Brain microvascular endothelial cell (primary cell): ENCODE data around the gene GFRA4.

Experiments
- DNase-seq: peaks from one replicate; pipeline ENCODE4 v3.0.0-alpha.2; 2020
- H3K27ac ChIP-seq: fragments of 250-450 bp; sonication (Bioruptor Pico); 2 replicates; pipeline ENCODE4 v1.5.1; 2020; ENCODE audit warnings: mild to moderate bottlenecking, moderate library complexity
- H3K27me3 ChIP-seq: fragments of 250-450 bp; sonication (Bioruptor Pico); replicated peaks from 2 replicates; pipeline ENCODE4 v1.5.1; 2020; ENCODE audit warnings: mild to moderate bottlenecking
- H3K36me3 ChIP-seq: fragments of 250-450 bp; sonication (Bioruptor Pico); replicated peaks from 2 replicates; pipeline ENCODE4 v1.5.1; 2020; ENCODE audit warnings: mild to moderate bottlenecking
- H3K4me3 ChIP-seq: 2 replicates; pipeline ENCODE4 v1.5.1; 2011; ENCODE audit warnings: low read depth, mild to moderate bottlenecking, control low read depth, low read length, moderate library complexity
- in situ Hi-C: cut with HindIII; loops from 2 replicates; pipeline ENCODE4 v1.10.0; 2017; ENCODE audit warnings: low sequenced_read_pairs, low pct_ligation_motif_present
- TF ChIP-seq, protein P1 (sequence below): IDR thresholded peaks from 2 replicates; pipeline ENCODE4 v1.5.1; 2011; ENCODE audit warnings: low read depth, mild to moderate bottlenecking, moderate library complexity, low read length, control low read depth, inconsistent platforms; ENCODE audit errors: missing control alignments

Gene GFRA4

DNA sequence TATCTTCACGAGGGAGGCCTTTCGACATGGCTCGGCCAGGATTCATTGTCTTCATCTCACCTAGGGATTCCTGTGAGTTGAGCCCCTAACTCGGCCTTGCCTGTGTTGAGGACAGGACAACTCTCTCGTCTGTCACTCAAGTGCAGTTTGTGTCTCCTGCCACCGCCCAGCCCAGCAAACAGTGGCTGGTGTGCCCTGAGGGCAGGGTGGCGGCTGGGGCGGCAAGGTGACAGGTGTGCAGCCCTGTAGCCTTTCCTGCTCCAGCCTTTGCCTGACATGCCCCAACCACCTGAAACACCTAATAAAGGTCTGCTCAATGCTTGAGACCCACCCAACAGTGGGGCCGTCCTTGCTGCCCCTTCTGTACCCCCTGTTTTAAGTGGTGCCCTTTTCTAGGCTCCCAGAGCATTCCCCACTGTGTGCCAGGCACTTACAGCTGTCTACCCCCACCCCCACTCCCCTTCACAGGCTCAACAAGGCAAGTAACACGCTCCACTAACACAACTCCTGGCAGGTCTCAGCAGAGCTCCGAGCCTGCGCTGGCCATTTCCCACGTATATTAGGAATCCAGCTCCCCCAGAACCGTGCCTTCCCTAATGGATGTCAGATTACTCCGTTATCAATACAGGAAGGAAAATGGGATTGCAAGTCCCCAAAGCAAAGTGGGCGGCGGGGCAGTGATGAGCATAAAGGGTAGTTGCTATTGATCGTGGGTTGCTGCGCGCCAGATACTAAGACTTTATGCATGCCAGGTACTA is 17.7 kb downstream of the GFRA4 start:
- DNase-seq, result no peak
- peaks cover 4% of the 10 kb centered on the region for H3K36me3 ChIP-seq
- H3K27ac ChIP-seq, result no peak overlapping the region
- TF ChIP-seq, protein P1, sequence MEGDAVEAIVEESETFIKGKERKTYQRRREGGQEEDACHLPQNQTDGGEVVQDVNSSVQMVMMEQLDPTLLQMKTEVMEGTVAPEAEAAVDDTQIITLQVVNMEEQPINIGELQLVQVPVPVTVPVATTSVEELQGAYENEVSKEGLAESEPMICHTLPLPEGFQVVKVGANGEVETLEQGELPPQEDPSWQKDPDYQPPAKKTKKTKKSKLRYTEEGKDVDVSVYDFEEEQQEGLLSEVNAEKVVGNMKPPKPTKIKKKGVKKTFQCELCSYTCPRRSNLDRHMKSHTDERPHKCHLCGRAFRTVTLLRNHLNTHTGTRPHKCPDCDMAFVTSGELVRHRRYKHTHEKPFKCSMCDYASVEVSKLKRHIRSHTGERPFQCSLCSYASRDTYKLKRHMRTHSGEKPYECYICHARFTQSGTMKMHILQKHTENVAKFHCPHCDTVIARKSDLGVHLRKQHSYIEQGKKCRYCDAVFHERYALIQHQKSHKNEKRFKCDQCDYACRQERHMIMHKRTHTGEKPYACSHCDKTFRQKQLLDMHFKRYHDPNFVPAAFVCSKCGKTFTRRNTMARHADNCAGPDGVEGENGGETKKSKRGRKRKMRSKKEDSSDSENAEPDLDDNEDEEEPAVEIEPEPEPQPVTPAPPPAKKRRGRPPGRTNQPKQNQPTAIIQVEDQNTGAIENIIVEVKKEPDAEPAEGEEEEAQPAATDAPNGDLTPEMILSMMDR, result no peak
- no peak overlapping the region for H3K4me3 ChIP-seq
- in situ Hi-C loops, result no loop called here
- H3K27me3 ChIP-seq, result no peaks in the 10 kb centered on the region

DNA sequence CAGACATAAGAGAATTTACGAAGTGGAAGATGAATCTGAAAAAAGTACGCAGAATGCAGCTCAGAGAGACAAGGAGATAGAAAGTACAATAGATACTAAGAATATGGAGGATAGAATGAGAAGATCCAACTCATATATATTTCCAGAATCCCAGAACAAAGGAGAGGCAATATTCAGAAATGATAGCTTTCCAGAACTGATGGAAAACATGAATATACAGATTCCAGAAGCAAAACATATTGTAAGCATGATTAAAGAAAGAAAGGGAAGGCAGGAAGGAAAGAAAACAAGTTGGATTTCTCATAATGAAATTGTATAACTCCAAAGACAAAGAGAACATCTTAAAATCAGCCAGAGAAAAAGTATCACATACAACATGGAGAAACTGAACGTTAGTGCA is 22.9 kb downstream of the GFRA4 start:
- in situ Hi-C loops, result no loop called here
- TF ChIP-seq, protein P1, result no peak
- DNase-seq, result no peak
- H3K4me3 ChIP-seq, result no peak overlapping the region
- no peaks in the 10 kb centered on the region for H3K27me3 ChIP-seq
- H3K27ac ChIP-seq, result no peak overlapping the region
- no peaks in the 10 kb centered on the region for H3K36me3 ChIP-seq

DNA sequence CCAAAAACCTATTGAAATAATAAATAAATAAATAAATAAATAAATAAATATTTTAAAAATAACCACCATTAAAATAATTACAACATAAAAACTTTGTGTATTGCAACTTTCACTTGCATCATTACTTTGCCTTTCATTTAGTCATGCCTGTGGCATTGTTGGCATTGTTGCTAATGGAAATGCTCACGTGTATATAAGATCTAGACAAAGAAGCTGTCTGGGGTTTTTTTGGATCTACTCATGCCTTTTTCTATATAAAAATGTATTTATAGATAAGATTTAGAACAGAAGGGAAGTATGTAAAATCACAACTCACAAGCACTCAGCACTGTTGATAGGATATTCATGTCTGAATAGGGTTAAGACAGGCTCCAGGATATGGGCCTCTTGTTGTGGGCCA is 27.9 kb downstream of the GFRA4 start:
- Histone ChIP-seq H3K4me3 (no peak overlapping the region), H3K27me3 (no peaks in the 10 kb centered on the region), H3K27ac (no peak overlapping the region), H3K36me3 (no peaks in the 10 kb centered on the region)
- TF ChIP-seq, protein P1, result no peak
- DNase-seq, result no peak
- in situ Hi-C loops, result no loop called here

DNA sequence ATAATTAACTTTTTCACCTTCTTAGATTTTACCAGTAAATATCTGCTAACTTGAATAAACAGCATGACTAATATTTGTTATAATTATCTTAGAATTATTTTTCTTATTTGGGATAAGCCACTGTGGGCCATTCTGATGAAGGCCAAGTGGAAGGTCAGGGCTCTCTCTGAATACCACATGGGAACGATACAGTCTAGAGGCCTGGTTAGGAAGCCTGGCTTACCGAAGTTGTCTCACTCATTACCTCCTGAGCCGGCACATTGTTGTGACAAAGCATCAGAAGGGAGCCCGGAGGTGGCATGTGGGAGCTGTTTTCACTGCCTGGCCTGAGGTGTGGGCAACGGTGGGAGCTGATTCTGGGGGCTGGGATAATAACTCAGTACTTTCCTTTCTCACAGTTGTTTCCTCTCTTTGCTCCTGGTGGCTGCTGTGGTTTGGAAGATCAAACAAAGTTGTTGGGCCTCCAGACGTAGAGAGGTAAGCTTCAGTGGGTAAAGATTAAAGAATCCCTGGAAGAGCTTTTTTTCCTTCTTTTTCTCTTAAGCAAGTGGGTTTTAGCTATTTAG is 29.2 kb downstream of the GFRA4 start:
- H3K27ac ChIP-seq, result no peak overlapping the region
- TF ChIP-seq, protein P1, result no peak
- no peaks in the 10 kb centered on the region for H3K36me3 ChIP-seq
- no peak for DNase-seq
- no peak overlapping the region for H3K4me3 ChIP-seq
- no peaks in the 10 kb centered on the region for H3K27me3 ChIP-seq
- in situ Hi-C loops, result no loop called here

DNA sequence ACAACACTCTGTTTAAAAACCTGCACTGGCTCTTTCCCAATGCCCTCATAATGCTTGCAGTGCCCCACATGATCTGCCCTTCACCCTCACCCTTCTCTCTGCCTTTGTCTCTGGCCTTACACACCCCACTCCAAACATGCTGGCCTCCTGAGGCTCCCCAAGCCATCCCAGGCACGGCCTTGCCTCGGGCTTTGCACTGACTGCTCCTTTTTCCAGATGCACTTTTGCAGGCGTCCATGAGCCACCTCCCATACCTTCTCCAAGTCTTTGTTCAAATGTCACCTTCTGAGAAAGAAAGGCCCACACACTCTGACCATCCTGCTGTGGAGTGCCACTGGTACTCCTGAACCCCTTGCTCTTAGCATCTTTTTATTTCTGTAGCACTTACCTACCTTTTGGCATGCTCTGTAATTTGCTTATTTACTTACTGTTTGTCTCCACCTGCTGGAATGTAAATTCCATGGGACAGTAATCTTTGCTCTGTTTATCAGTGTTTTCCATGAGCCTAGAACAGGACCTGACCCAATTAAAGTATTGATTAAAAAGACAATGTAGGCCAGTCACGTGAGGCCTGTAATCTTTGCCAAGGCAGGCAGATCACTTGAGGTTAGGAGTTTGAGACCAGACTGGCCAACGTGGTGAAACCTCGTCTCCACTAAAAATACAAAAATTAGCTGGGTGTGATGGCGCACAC is 30.7 kb downstream of the GFRA4 start:
- in situ Hi-C loops, result no loop called here
- Histone ChIP-seq H3K27ac (no peak overlapping the region), H3K27me3 (no peaks in the 10 kb centered on the region), H3K4me3 (no peak overlapping the region), H3K36me3 (no peaks in the 10 kb centered on the region)
- TF ChIP-seq, protein P1, result no peak
- DNase-seq, result no peak
